ENCODE results near the gene AHNAK2. TPM values are rescaled to one million over a fixed set of nuclear protein-coding genes. Genes with fewer than 3 reads are reported as not detected.
A peak's percentile ranks its signal among the peaks of the same experiment; 100 is the strongest.
"Not testable (repeated sequence)": the region's sequence is repeated elsewhere in the genome, so short reads cannot be mapped to it uniquely, and the experiment has no call there.

The AHNAK2 gene
- total RNA-seq, 1 experiment from 2014 or later: 10.4 TPM

- no peak for DNase-seq (ENCODE audit: low read depth)
Observed at GRCh38 chr14:104900639-104901512, 77.3 kb downstream of the AHNAK2 start.

GRCh38 chr14:104899781-104900180 is 78.4 kb downstream of the AHNAK2 start:
- no peak for DNase-seq (ENCODE audit: low read depth)

- peak; percentile 19 for DNase-seq (ENCODE audit: low read depth)
Observed at GRCh38 chr14:104898870-104899510, 79.2 kb downstream of the AHNAK2 start.

- DNase-seq (ENCODE audit: low read depth): no peak
Observed at GRCh38 chr14:104898195-104898558, 80.0 kb downstream of the AHNAK2 start.

GRCh38 chr14:104897330-104898194 is 80.6 kb downstream of the AHNAK2 start:
- DNase-seq (ENCODE audit: low read depth): no peak

- DNase-seq (ENCODE audit: low read depth): peak; percentile 56
Observed at GRCh38 chr14:104895786-104896661, 82.2 kb downstream of the AHNAK2 start.

GRCh38 chr14:104895207-104895785 is 82.9 kb downstream of the AHNAK2 start:
- no peak for DNase-seq (ENCODE audit: low read depth)

- DNase-seq (ENCODE audit: low read depth): peak; percentile 14
Observed at GRCh38 chr14:104894331-104895206, 83.6 kb downstream of the AHNAK2 start.

GRCh38 chr14:104893435-104894207 is 84.6 kb downstream of the AHNAK2 start:
- DNase-seq (ENCODE audit: low read depth): peak; percentile 16

GRCh38 chr14:104892531-104893434 is 85.4 kb downstream of the AHNAK2 start:
- peak; percentile 8 for DNase-seq (ENCODE audit: low read depth)

GRCh38 chr14:104891664-104892530 is 86.3 kb downstream of the AHNAK2 start:
- DNase-seq (ENCODE audit: low read depth): peak; percentile 9

- no peak for DNase-seq (ENCODE audit: low read depth)
Observed at GRCh38 chr14:104891121-104891551, 87.0 kb downstream of the AHNAK2 start.

- not testable (repeated sequence) for DNase-seq (ENCODE audit: low read depth)
Observed at GRCh38 chr14:104890292-104890691, 87.9 kb downstream of the AHNAK2 start.

- peak; percentile 4 for DNase-seq (ENCODE audit: low read depth)
Observed at GRCh38 chr14:104889375-104889757, 88.8 kb downstream of the AHNAK2 start.

GRCh38 chr14:104888489-104889374 is 89.4 kb downstream of the AHNAK2 start:
- peak; percentile 3 for DNase-seq (ENCODE audit: low read depth)

Data from Daoy (cell line).